ENCODE measurements around the gene DHRS2. TPM values are rescaled to one million over a fixed set of nuclear protein-coding genes. Genes with fewer than 3 reads are reported as not detected.

Gene DHRS2
- total RNA-seq, 2 donors from 2014 or later, result not detected

GRCh38 chr14:23646648-23647549 lies 10.7 kb downstream of the DHRS2 start:
- TF ChIP-seq, protein P1, sequence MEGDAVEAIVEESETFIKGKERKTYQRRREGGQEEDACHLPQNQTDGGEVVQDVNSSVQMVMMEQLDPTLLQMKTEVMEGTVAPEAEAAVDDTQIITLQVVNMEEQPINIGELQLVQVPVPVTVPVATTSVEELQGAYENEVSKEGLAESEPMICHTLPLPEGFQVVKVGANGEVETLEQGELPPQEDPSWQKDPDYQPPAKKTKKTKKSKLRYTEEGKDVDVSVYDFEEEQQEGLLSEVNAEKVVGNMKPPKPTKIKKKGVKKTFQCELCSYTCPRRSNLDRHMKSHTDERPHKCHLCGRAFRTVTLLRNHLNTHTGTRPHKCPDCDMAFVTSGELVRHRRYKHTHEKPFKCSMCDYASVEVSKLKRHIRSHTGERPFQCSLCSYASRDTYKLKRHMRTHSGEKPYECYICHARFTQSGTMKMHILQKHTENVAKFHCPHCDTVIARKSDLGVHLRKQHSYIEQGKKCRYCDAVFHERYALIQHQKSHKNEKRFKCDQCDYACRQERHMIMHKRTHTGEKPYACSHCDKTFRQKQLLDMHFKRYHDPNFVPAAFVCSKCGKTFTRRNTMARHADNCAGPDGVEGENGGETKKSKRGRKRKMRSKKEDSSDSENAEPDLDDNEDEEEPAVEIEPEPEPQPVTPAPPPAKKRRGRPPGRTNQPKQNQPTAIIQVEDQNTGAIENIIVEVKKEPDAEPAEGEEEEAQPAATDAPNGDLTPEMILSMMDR (IDR thresholded peaks at IDR 0.05), result no peak
- Histone ChIP-seq H3K4me1 (ENCODE audit: control insufficient read depth in 1 of 2, low read depth in 2 of 2) (no peaks in the 10 kb centered on the region), H3K36me3 (no peaks in the 10 kb centered on the region), H3K9me3 (no peaks in the 10 kb centered on the region), H3K27me3 (replicated peaks; ENCODE audit: insufficient read depth) (no peaks in the 10 kb centered on the region), H3K27ac (no peak overlapping the region), H3K4me3 (no peak overlapping the region)
- no peak for ATAC-seq (ENCODE audit: insufficient number of reproducible peaks, low FRiP score, low read depth)
- no peak for DNase-seq (ENCODE audit: low spot score)

DNA sequence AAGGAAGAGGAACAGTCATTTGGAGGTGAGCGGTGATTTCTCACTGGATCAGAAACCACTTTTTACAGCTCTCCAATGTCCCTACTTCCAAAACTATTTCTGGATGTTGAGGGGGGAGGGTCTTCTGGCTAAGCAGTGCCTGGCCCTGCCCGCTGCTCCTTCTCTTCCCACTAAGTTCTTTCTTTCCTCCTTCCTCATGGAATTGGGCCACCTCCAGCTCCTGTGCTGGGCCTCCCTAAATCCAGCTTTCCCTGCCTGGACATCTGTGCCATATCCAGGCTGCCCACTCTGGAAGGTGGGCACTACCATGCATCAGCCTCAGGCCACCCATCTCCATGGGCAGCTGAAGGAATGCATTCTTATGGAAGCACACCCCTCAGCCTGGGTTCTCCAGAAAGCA lies 11.5 kb downstream of the DHRS2 start:
- ATAC-seq (ENCODE audit: insufficient number of reproducible peaks, low FRiP score, low read depth) (no peak), DNase-seq (ENCODE audit: low spot score) (no peak)

GRCh38 chr14:23648764-23649460 lies 12.7 kb downstream of the DHRS2 start:
- no peak overlapping the region for H3K27ac ChIP-seq
- no peaks in the 10 kb centered on the region for H3K4me1 ChIP-seq (ENCODE audit: control insufficient read depth in 1 of 2, low read depth in 2 of 2)
- TF ChIP-seq, protein P1 (IDR thresholded peaks at IDR 0.05), result no peak
- DNase-seq (ENCODE audit: low spot score), result no peak
- no peaks in the 10 kb centered on the region for H3K36me3 ChIP-seq
- no peaks in the 10 kb centered on the region for H3K27me3 ChIP-seq (replicated peaks; ENCODE audit: insufficient read depth)
- H3K4me3 ChIP-seq, result no peak overlapping the region
- no peaks in the 10 kb centered on the region for H3K9me3 ChIP-seq
- ATAC-seq (ENCODE audit: insufficient number of reproducible peaks, low FRiP score, low read depth), result no peak

More for the DNA sequence above, 11.5 kb downstream of the DHRS2 start:
- Histone ChIP-seq H3K27ac (no peak overlapping the region), H3K9me3 (no peaks in the 10 kb centered on the region), H3K4me1 (ENCODE audit: control insufficient read depth in 1 of 2, low read depth in 2 of 2) (no peaks in the 10 kb centered on the region), H3K27me3 (replicated peaks; ENCODE audit: insufficient read depth) (no peaks in the 10 kb centered on the region), H3K4me3 (no peak overlapping the region), H3K36me3 (no peaks in the 10 kb centered on the region)
- TF ChIP-seq, protein P1 (IDR thresholded peaks at IDR 0.05), result no peak

DNA sequence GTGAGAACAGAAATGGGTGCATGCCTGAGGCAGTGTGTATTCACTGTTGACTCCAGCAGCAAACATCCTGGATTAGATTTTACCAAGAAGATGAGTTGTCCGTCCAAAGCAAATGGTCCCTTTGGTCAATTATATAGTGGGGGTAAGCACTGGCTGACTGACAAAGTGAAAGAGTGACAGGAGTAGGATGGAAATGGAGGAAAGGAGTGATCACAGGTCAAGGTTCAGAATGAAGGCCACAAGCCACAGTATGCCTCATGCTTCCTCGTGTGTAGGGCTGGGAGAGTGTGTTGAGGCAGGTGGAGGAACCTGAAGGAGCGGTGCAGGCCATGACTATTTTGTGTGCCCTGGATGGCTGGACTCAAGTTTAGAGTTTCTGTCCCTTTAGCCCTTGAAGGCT lies 14.3 kb downstream of the DHRS2 start:
- H3K4me3 ChIP-seq, result no peak overlapping the region
- no peak overlapping the region for H3K27ac ChIP-seq
- no peaks in the 10 kb centered on the region for H3K9me3 ChIP-seq
- TF ChIP-seq, protein P1 (IDR thresholded peaks at IDR 0.05), result no peak
- ATAC-seq (ENCODE audit: insufficient number of reproducible peaks, low FRiP score, low read depth) (no peak), DNase-seq (ENCODE audit: low spot score) (no peak)
- H3K27me3 ChIP-seq (replicated peaks; ENCODE audit: insufficient read depth), result no peaks in the 10 kb centered on the region
- H3K36me3 ChIP-seq, result no peaks in the 10 kb centered on the region
- H3K4me1 ChIP-seq (ENCODE audit: control insufficient read depth in 1 of 2, low read depth in 2 of 2), result no peaks in the 10 kb centered on the region

DNA sequence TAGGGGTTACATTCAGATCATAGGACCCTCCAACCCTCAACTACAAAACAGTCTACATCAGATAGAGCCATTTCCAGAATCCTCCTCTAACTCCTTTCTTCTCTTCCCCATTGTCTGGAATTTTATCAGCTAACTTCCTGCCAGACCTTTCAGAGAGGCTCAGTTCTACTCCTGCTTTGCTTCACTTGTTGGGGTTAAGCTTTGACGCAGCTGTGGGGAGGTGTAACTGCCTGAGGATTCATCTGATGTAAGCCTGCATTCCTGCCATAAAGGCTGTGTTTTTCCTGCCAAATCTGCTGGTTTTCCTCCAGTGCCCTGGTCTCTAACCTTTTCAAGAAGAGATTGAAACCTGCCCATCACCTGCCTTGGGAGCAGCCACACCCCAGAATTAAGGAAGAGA lies 16.9 kb downstream of the DHRS2 start:
- TF ChIP-seq, protein P1 (IDR thresholded peaks at IDR 0.05), result no peak
- Histone ChIP-seq H3K27ac (no peak overlapping the region), H3K36me3 (no peaks in the 10 kb centered on the region), H3K4me1 (ENCODE audit: control insufficient read depth in 1 of 2, low read depth in 2 of 2) (no peaks in the 10 kb centered on the region), H3K4me3 (no peak overlapping the region), H3K27me3 (replicated peaks; ENCODE audit: insufficient read depth) (no peaks in the 10 kb centered on the region), H3K9me3 (no peaks in the 10 kb centered on the region)
- no peak for DNase-seq (ENCODE audit: low spot score)
- ATAC-seq (ENCODE audit: insufficient number of reproducible peaks, low FRiP score, low read depth), result no peak

Measured in thoracic aorta (tissue), 2 donors.